GM18502 (cell line): Measurements from ENCODE around the gene LRMDA.
A peak's percentile ranks its signal among the peaks of the same experiment; 100 is the strongest.

ENCODE experiments used
- ATAC-seq: cut with Tn5 transposase; IDR thresholded peaks from one replicate; pipeline ENCODE4 v1.9.1; 2021; ENCODE audit warnings: mild to moderate bottlenecking; ENCODE audit not compliant: unreplicated experiment, poor library complexity

LRMDA gene

DNA sequence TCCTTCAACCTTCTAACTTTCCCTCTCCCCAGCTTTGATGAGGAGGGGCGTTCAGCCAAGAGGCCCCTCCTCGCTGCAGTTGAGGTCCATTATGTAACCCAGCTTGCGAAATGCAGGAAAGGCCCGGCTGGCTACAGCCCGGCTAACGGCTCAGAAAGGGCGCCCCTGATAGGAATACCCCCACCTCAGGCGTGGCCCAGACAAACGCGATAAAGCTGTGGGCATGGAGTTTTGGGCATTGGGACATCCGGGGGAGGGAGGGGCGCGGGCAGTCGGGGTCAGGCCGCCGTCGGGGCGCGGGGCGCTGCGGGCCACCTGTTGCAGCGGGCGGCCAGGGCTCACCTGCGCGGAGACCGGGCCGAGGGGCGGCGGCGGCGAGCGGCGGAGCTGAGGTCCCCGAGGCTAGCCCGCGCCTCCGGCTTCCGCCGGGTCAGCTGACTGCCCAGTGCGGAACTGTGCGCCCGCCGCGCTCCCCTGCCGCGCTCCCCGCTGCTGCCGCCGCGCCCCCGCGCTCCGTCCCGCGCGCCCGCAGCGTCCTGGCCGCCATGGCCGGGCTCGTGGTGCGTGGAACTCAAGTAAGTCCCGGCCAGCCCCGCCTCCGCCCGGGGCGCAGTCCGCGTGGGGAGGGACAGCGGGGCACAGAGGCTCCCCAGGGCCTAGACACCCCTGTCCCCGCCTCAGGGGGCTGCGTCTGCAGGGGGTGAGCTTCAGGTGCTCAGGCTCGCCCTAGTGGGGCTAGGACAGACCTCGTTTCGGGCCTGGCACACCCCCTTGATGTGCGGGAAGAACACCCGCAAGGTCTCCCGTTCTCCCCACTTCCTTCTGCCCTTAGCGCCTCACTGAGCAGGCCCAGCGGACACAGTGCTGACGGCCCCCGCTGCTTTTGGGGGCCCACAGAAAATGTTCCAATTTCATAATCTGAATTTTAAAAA is at the start of gene LRMDA:
Gene LRMDA (plus strand): TSS at position 445 of the 932 bp plus-strand sequence.
- no peak for ATAC-seq

DNA sequence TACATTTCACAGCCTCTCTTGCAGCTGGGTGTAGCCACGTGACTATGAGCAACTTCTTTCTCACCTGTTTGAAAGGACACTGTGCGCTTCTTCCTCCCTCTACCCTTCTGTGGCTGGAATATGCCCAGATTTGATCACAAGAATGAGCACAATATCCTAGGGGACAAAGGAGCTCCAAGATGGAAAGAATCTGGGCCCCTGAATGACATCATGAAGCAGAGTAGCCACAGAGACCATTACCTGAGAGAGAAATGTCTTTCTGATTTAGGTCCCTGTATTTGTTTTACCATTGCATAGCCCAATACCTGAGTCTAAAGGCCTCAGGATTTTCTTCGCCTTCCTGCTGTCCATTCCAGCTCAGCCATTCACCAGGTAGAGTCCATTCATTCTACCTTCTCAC is 45.3 kb upstream of the LRMDA start:
- ATAC-seq: no peak

DNA sequence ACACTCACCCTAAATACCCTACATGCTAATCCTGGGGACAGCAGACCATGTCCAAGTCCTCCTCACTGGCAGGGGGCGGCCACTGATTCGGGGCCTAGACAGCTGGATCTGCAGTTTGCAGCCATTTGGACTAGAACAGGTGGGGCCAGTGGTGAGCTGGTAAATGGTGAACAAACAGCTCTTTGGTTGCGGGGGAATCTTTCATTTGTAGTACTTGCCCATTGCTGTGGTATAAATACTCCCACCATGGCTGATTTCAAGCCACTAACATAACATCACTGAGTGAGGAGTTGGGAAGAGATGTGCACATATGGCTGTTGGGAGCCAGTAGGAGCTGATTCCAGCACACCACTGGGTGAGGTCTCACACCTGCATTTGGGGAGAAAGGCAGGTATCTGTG is 43.3 kb upstream of the LRMDA start:
- ATAC-seq: no peak

DNA sequence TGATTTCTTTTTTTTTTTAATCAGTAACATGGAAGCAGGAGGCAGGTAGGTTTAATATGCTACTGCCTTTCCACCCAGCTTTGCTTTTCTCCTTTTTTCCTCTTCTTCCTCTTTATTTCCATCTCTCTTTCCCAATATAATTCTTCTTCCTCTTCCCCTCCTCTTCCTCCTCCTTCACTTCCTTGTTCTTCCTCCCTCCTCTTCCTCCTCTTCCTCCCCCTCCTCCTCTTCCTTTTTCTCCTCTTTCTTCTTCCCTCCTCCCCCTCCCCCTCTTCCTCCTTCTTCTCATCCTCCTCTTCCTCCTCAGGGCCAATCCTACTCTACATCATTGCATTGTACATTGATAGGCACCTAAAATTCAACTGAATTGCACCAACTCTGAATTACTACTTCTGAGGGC is 41.2 kb upstream of the LRMDA start:
- ATAC-seq: no peak

DNA sequence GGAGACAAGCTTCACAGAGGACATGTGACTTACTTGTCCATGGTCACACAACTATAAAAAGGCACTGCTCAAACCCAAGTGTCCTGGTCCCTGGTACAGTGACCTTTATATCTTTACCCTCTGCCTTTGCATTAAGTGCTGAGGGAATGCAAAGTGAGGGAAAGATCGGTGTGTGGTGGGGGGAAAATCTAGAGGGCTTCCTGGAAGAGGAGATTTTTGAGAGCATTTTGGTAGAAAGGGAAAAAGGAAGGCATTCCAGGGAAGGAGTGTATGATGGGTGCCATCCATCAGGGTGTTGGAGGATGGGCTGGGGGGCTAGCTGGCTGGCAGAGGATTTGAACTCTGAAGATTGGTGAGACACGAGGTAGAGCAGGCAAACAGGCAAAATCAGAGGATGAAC is 39.2 kb upstream of the LRMDA start:
- ATAC-seq: no peak

DNA sequence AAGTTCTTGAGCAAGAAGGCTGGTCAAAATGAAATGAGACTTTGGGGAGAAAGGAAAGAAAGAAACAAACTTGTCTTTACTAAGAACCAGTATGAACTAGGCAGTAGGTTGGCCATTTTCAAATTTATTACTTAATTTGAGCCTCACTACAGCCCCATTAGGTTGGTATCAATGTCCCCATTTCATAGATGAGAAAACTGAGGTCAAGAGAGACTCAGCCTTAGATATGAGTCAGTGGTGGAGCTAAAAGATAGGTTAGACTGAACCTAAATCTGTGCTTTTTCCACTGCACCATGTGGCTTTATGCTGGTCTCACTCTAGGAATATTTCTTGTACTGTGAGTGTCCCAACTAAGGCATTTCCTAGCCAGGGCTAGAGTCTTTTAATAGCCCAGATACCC is 38.7 kb upstream of the LRMDA start:
- ATAC-seq: no peak

DNA sequence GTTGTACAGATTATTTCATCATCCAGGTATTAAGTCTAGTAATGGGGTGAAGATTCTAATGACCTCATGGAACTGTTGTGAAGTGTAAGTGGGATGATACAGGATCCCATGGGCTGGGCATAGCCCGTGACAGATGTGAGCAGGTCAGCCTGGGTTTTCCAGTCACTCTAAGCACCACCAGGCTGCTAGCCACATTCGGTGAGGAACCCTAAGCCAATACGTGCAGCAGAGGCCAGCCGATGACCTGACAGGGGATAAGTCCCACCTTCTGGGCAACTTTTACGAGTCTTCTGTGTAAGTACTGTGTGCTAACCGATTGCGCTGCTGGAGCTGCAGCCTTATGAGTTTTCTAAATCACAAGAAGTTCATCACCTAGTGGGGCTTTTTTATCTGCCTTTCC is 37.2 kb upstream of the LRMDA start:
- ATAC-seq: no peak

DNA sequence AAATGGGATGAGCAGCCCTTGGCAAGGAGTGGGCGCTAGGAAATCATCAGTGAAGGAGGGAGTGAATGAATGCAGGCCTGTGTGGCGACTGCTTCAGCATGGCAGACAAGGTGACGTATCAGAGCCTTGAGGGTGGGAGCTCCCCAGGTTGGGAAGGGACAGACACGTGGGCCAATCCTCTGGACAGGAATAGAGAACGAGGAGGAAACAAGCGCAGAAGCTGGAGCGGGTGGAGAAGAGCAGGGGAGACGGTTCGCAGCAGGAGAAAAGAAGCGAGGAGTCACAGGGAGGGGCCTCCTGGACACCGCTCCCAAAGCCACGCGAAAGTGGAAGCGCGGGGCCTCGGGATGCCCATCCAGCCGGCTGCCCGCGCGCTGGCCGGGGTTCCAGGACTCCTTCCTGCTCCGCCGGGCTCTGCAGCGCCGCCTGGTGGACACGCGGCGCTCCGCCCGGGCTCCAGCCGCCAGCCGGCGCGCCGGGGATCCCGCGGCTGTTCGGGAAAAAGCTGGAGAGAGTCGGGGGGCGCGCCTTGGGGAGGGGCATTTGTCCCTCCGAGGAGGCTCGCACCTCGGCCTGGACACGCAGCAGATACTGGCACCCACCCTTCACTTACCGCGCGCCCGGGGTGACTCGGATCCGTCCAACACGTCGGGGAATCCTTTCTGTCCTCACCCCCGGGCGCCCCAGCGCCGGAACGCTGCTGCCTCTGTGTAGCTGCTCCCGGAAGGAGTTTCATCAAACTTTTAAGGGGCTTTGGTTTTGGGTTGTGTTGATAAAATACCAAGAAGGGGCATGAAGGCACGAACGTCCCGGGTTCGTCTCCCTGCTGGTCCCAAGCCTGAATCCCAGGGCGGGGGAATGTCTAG is 36.1 kb upstream of the LRMDA start:
- ATAC-seq: no peak

DNA sequence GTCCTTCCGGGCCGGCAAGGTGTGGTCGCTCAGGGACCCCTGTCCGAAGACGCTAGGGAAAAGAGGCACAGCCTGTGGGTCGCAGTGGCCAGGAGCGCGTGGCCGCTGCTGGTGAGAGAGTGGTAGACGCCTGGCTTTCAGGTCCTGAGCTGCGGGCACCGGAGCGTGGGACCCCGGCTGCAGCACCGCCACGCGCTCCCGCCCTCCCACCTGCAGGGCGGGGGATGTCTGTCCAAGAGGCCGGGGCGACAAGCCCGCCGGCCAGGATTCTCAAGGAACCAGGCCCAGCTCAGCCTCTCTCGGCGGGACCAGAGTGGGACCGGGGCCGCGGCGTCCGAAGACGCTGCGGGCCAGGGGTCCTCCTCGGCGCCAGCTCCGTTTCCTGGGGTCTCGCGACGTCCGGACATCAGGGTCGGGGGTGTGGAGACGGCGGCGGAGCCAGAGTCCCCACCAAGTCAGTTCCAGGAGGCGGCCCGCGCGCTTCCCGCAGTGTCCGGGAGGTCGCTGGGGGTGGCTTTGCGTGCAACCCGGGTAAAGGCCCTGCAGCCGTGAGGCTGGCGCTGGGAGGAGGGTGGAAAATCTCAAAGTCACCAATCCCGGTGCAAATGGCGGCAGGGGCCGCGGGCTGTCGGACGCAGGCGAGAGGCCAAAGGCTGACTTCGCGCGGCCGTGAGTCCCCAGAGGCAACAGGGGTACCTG is 35.3 kb upstream of the LRMDA start:
- ATAC-seq: no peak

DNA sequence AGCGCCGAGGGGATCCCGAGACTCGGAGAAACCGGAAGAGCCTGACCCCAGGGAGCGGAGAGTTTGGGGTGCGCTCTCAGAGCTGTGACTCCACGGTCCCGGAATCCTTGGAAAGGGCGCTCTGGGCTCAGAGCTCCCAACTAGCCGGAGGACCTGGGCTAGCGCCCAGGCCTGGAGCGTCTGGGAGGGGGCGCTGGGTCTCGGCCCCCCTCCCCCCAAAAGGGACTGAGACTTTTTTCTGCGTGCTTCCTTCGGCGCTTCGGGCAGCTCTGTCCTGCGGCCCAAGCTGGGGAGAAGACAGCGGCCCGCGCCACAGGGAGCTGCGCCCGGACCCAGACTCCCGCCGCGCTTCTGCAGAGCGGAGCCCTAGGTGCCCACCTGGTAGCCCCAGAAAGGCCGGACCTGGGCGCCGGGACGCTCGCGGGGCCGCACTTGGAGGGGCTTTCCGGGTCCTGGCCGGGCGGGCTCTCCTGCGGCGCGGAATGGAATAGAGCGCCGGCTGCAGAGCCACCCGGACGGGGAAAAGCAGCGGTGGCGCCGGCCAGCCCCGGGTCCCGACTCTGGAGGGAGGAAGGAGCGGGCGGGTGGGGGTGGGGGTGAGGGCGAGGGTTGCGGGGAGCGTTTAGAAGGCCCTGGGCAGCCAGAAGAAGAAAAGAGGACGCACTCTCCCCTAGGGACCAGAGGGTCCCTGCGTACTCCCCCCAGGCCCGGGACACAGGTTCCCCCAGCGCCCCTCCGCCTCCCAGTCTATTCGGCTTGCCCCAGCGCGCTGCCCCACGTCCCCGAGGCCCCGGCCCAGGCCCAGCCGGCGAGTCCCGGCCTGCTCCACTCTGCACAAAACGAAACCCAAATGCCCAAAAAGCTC is 34.6 kb upstream of the LRMDA start:
- ATAC-seq: no peak

DNA sequence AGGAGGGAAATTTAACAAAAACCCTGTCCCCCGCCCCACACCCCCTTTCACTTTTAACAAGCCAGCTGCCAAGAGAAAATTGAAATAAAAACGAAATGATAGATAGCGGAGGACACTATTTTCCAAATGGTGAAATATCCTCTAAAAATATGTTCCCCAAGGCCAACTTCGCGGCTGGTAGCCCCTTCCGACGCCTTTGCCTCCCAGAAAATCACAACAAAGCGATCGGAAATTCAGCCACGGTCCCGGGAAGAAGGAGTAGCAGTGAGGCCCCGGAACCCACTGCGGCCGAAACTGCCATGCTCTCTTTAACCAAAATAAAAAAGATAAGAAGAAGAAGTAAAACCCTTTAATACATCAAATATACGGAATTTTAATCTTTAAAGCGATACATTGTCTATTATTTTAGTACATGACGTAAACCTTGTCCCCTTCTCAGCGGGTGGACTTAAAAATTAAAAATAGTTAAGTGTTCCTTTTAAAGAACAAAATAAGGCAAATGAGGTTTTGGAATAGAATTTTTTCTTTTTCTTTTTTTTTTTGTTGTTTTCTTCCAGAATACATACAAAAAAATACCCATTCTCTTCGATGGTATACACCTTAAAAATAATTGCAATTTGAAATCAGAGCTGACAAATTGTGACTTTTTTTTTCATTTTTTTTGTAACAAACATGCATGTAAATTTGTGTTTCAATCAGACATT is 33.8 kb upstream of the LRMDA start:
- ATAC-seq: no peak

DNA sequence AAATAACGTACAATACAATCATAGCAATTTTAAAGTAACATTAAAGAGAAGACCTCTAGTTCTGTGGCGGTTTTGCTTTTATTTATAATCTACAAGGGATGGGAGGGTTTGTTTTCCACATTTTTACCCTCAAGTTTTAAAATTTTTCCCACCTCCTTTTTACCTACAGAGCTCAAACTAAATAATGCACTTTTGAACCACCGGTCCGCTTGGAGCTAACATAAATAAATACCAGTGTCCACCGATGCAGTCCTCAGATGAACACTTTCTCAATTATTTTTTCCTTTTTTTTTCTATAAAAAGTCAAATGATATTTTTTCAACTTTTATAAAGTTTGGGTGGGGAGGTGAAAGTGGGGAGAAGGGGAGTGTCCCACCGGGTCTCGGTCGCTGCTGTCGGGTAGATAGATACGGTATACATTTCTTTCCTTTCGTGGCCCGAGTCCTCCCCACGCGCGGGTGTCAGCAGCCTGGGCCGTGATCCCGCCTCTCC is 33.2 kb upstream of the LRMDA start:
- no peak for ATAC-seq

DNA sequence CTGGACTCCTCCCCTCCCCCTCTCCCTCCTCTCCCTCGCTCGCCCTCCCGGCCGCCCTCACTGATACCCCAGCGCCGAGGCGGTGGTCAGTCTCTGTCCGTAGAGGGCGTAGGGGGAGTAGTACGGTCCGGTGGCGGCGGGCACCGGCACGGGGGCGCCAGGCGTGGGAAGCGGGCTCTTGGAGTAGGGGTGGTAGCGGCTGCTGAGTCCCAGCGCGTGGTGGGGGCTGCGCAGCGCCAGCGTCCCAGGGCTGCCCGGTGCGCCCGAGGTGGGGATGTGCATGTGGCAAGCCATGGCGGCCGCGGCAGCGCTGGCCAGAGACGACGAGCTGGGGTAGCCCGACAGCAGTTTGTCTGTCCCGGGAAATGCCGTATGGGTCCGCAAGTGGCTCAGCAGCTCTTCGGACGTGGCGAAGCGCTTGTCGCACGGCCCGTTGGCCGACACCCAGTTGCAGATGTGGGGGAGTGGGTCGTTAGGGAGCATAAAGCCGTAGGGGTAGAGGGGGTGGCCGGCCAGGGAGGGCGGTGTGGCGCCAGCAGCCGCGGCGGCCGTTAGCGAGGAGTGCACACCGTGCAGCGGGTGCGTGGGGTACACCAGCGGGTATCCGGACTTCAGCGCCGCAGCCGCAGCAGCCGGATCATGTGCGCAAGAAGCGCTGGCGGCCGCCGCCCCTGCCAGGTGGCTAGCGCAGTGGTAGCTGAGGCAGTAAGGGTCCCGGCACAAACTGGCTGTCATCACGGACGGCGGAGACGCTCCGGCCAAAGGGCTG is 32.5 kb upstream of the LRMDA start:
- ATAC-seq: no peak

DNA sequence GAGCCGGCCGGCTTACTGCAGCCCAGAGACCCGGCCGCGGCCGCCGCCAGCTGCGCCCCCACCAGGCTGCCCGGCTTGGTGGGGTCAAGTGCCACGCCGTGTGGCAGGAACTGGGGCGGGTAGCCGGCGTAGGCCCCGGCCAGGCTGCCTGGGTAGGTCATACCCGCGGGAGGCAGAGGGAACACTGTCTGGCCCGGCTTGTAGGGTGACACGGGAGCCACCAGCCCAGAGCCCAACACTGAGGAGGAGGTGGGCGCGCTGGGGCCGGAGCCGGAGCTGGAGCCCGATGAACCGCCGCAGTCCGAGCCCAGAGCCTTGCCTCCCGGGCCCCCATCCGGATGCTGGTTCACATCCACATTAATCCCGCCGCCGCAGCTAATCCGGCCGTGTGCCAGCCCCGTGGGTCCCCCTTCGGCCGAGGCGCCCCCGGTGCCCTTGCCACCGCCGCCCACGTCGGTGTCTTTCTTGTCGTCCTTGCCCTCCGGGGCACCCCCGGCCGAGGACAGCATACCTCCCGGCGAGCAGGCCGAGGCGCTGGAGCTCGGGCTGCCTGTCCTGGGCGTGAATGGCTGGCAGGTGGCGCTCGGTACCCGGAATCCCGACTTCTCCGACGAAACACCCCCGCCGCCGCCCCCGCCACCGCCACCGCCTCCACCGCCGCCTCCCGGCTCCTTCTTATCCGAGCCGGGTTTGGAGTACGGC is 31.8 kb upstream of the LRMDA start:
- no peak for ATAC-seq

DNA sequence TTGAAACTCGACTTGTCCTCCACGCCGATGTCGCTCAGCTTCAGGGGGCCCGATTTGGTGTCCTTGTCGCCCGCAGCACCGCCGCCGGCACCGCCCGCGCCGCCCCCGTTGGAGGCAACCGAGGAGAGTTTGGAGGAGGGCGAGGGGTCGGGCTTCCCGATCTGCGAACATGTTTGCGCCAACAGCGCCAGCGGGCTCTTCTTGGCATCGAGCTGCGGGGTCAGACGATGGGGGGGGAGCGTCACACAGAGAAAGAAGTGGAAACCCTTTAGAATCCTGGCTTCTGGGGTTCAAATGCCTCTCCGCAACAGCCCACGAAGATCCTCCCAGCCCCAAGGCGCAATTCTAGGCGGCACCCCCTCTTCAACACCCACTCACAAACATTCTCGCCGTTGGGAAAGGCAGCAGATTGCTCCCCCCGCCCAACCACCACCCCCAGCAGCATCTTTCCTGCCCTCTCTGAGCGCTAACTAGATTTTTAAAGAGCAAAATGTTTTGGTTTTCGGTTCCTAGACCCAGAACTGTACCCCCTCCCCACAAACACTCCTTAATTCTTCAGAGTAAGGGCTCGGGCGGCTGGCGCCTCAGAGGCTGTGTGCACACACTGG is 31.2 kb upstream of the LRMDA start:
- ATAC-seq: no peak

DNA sequence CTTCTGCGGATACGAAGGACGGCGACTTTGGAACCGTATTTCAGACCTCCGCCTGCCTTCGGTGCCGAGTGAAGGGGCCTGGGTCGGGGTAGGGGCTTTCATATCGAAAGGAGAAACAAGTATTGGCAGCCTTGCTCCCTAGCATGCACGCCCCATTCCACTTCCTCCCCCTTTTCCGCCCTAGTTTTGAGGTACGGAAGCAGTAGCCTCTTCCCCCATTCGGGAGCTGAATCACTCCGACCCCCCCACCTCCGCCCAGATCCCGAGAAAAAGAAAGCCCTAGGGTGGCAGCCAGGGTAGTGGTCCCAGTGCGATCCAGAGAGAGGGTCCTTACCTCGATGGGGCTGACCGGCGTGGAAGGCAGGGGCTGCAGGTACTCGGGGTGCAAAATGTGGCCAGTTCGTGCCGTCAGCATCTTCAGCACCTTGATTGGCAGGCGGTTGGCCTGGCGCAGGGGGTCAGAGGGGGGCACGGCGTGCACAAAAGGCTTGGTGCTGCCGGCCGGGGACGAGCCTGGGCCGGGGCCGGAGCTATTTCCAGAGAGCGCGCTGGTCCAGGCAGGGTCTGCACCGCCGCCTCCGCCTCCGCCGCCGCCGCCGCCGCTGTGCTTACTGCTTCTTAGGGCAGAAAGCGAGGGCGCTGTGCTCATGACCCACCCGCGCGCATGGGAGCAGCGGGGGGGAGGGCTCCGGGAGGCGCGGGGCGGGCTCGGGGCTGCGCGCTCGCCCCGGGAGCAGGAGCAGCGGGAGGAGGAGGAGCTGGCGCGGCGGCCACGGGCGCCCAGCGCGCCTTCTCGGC is 30.5 kb upstream of the LRMDA start:
- peak; percentile 15 for ATAC-seq
